Lower leg skin (tissue), 3 donors: ENCODE results near the gene NFATC2IP.

ENCODE experiments used
- CTCF ChIP-seq, 3 donors: fragments of 450-650 bp; IDR thresholded peaks; one replicate each; pipeline ENCODE4 v1.5.1; 2016; ENCODE audit warnings: antibody characterized with exemption in 3 of 3, mild to moderate bottlenecking in 3 of 3, moderate library complexity in 2 of 3
- POLR2A ChIP-seq, 2 donors: fragments of 450-650 bp; IDR thresholded peaks; one replicate each; pipeline ENCODE4 v1.6.1; 2016 to 2017; ENCODE audit warnings: antibody characterized with exemption in 2 of 2, mild to moderate bottlenecking in 1 of 2, moderate library complexity in 1 of 2

- TF ChIP-seq CTCF (IDR thresholded peaks at IDR 0.05): no peak
- TF ChIP-seq POLR2A (IDR thresholded peaks at IDR 0.05): no peak
These were observed 35.3 kb downstream of the NFATC2IP start for GRCh38 chr16:28986046-28986445.
